HG03060 (cell line): ENCODE results near the gene TAOK1.

ENCODE experiments used
- ATAC-seq: cut with Tn5 transposase; IDR thresholded peaks from one replicate; pipeline ENCODE4 v1.9.1; 2021; ENCODE audit warnings: low read depth, moderate number of reproducible peaks; ENCODE audit not compliant: unreplicated experiment

The TAOK1 gene

GRCh38 chr17:29376667-29377270, 13.4 kb upstream of the TAOK1 start:
- ATAC-seq, result no peak

DNA sequence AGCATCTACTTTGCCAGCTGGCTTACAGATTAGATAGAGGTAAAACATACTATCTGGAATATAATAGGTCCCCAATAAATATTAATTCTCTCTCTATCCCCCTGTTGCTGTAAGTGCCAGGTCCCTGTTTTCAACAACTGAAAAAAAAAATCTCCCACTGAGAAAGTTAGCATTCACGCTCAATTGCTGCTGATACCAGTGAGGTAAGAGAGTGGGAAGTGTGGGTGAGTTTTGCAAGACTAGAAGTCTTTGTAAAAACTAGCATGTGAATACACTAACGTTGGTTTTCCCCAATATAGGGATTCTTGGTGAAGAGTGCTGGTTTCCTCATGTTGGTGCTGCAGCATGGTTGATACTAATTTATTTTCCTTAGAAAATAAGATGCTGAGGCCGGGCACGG, 11.7 kb upstream of the TAOK1 start:
- ATAC-seq, result no peak

GRCh38 chr17:29379084-29379991, 10.8 kb upstream of the TAOK1 start:
- no peak for ATAC-seq

GRCh38 chr17:29383686-29384085, 6.5 kb upstream of the TAOK1 start:
- no peak for ATAC-seq

DNA sequence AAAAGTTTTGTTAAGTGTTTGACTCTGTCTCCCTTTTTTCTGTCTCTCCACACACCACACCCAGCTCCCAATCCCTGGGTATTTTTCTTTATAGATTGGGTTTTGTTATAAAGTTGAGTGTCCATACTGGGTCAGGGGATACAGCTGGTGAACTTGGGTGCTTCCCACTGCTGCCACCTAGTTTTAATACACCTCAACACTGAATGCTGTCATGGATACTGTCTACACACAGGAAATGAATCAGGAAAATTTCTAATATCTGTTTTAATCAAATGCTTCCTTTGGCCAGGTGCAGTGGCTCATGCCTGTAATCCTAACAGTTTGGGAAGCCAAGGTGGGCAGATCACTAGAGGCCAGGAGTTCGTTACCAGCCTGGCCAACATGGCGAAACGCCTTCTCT, 5.3 kb upstream of the TAOK1 start:
- ATAC-seq, result no peak

DNA sequence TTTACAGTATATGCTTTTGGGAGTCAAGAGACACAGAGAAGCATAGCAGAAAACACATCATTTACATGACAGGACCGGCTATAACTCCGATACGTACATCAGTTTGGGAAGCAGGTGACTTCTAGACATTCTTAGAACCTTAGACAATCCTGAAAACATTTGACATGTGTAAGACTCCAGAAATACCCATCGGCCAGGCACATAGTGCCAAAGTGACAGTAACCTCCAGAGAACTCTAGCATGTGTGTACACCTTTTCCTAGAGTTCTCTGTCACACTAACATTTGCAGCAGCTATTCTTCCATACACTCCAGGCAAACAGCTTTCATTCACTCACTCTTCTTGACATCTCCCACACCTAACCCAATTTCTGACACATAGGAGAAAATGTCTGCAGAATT, 3.4 kb upstream of the TAOK1 start:
- ATAC-seq, result no peak

GRCh38 chr17:29388937-29389336, 1.2 kb upstream of the TAOK1 start:
- no peak for ATAC-seq

GRCh38 chr17:29390851-29391631, 878 bp downstream of the TAOK1 start:
- no peak for ATAC-seq

GRCh38 chr17:29393436-29393835, 3.3 kb downstream of the TAOK1 start:
- no peak for ATAC-seq

DNA sequence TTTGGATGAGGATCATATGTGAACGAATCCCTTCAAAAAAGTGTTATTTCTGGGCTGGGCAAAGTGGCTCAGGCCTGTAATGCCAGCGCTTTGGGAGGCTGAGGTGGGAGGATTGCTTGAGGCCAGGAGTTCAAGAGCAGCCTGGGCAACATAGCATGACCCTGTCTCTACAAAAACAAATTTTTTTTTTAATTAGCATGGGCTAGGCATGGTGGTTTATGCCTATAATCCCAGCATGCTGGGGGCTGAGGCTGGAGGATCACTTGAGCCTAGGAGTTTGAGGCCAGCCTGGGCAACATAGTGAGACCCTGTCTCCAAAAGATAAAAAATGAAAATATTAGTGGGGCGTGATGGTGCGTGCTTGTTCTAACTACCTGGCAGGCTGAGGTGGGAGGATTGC, 4.6 kb downstream of the TAOK1 start:
- ATAC-seq, result no peak

- ATAC-seq, result no peak
Measured at GRCh38 chr17:29396066-29396465, 5.9 kb downstream of the TAOK1 start.

GRCh38 chr17:29399634-29400033, 9.5 kb downstream of the TAOK1 start:
- no peak for ATAC-seq

DNA sequence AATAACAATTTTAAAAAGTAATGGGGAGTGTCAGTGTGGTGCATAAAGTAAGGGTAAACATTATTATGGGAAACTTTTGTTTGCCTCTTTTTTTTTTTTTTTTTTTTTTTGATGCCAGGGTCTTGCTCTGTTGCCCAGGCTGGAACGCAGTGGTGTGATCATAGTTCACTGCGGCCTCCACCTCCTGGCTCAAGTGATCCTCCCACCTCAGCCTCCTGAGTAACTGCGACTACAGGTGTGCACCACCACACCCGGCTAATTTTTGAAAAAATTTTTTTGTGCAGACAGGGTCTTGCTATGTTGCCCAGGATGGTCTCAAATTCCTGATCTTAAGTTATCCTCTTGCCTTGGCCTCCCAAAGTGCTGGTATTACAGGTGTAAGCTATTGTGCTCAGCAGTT, 10.7 kb downstream of the TAOK1 start:
- no peak for ATAC-seq

DNA sequence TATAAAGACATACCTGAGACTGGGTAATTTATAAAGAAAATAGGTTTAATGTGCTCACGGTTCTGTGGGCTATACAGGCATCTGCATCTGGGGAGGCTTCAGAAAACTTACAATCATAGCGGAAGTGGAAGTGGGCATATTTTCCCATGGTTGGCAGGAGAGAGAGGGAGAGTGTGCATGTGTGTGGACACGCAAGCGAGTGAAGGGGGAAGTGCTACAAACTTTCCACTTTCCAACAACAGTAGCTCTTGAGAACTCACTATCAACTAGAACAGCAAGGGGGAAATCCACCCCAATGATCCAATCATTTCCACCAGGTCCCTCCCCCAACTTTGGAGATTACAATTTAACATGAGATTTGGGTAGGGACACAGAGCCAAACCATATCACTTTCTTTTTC, 11.1 kb downstream of the TAOK1 start:
- ATAC-seq, result no peak

DNA sequence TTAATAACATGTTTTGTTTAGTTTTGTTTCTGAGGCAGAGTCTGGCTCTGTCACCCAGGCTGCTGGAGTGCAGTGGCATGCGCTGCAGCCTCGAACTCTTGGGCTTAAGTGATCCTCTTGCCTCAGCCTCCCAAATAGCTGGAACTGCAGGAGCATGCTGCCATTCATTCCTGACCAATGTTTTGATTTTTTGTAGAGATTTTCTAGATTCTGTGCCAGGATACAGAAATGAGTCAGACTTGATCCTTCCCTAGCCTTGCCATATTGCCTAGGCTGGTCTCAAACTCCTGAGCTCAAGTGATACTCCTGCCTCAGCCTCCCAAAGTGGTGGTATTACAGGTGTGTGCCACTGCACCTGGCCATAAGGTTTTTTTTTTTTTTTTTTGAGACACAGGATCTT, 17.7 kb downstream of the TAOK1 start:
- ATAC-seq, result no peak

- ATAC-seq, result no peak
Measured at GRCh38 chr17:29409963-29410362, 19.8 kb downstream of the TAOK1 start.

DNA sequence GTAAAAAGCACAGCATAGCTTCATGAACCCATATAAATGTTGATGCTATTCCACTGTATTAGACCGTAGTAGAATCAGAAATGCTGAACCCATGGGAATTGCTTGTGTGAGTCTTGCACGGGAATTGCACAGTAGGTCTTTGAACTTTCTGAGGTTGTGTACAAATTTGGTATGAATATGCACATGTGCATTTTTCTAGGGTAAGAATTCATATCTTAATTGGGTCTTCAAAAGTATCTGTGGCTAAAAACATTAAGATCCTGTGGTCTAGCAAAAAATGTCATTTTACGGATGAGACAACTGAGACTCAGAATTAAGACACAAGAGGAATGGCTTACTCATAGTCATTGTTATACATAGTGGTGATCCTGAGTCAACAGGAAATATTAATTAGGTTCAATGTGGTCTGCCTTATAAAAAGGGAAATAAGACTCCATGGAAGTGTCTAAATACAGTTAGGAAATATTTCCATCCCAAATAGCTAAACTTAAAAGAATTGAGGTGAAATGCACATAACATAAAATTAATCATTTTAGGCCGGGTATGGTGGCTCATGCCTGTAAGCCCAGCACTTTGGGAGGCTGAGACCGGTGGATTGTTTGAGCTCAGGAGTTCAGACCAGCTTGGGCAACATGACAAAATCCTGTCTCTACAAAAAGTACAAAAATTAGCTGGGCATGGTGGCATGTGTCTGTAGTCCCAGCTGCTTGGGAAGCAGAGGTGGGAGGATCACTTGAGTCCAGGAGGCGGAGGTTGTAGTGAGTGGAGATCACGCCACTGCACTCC, 22.8 kb downstream of the TAOK1 start:
- no peak for ATAC-seq

- no peak for ATAC-seq
Measured at GRCh38 chr17:29420128-29420527, 30.0 kb downstream of the TAOK1 start.

DNA sequence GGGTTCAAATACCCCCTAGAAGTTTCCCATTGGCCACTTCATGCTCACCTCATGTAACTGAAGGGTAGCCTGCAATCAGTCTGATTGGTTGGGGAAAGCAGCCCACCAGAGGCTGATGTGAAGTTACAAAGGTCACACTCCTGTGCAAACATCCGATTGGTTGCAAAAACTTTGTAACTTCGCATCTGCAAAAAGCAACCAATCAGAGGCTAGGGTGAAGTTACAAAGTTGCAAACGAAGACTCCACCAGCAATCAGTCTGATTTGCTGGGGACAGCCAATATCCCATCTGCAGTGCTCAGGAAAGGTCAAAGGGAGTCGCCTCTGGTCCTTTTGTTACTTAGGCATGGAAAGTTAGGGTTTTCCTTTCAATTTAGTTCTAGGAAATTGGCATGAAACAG, 40.1 kb downstream of the TAOK1 start:
- ATAC-seq, result no peak

- no peak for ATAC-seq
Measured at GRCh38 chr17:29433541-29433940, 43.4 kb downstream of the TAOK1 start.

DNA sequence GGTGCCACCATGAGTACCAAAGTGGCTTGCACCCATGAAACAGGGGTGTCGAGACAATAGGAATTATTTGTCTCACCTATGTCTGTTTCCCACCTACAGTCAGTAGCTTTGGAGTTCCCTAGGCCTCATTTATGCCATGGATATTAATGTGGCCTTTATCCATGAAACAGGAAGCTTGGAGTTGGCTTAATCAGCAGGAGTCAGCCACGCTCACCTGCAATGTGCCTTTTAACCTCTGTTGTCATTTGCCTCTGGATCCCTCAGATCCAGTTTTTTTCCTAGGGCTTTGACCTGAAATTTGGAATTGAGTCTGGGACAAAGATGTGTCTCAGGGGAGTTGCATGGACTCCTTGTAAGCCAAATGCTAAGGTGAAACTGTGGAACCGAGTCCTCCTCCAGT, 44.4 kb downstream of the TAOK1 start:
- no peak for ATAC-seq
